ENCODE measurements around the gene VLDLR.
"Not testable (repeated sequence)": the region's sequence is repeated elsewhere in the genome, so short reads cannot be mapped to it uniquely, and the experiment has no call there.

The VLDLR gene

GRCh38 chr9:2700398-2700797, 78.8 kb downstream of the VLDLR start:
- Histone ChIP-seq H3K4me1 (ENCODE audit: control insufficient read depth, insufficient read depth, low read length) (peaks cover 16% of the 10 kb centered on the region), H3K9me3 (ENCODE audit: control insufficient read depth, insufficient read depth, low read length) (no peaks in the 10 kb centered on the region), H3K27me3 (ENCODE audit: control insufficient read depth, insufficient read depth, low read length) (no peaks in the 10 kb centered on the region), H3K36me3 (ENCODE audit: control insufficient read depth, insufficient read depth, low read length) (no peaks in the 10 kb centered on the region), H3K9ac (ENCODE audit: low read depth, low read length) (no peak overlapping the region), H3K4me3 (ENCODE audit: low read depth, low read length) (no peak overlapping the region)

DNA sequence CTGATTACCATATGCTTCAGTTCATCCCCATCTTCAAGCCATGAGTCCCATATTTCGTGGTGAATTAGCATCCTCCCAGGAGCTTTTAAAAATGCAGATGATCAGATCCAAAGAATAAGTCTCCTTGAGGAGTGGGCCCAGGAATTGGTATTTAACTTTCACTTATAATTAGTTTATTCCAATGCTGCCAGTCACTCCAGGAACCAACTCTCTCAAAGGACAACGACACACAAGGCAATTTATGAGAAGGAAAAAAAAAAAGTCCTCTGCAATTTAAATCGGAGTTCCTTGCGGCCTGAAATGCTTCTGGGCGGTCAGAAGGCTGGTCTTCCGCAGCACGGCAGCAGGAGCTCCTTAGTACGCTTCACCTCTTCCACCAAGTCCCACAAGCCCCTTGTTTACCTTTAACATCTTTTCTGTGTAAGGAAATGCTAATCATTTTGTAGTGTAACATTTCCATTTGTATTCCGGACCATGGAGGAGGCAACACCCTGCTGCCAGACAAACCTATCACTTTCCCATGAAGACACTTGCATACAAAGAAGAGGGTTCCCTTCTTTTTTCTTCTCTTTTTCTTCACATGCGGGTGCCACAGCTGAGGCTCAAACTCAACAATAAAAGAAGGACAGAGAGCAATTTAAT, 79.4 kb downstream of the VLDLR start:
- no peak overlapping the region for H3K4me3 ChIP-seq (ENCODE audit: low read depth, low read length)
- H3K9ac ChIP-seq (ENCODE audit: low read depth, low read length): no peak overlapping the region
- no peaks in the 10 kb centered on the region for H3K9me3 ChIP-seq (ENCODE audit: control insufficient read depth, insufficient read depth, low read length)
- peaks cover 16% of the 10 kb centered on the region for H3K4me1 ChIP-seq (ENCODE audit: control insufficient read depth, insufficient read depth, low read length)
- H3K27me3 ChIP-seq (ENCODE audit: control insufficient read depth, insufficient read depth, low read length): no peaks in the 10 kb centered on the region
- no peaks in the 10 kb centered on the region for H3K36me3 ChIP-seq (ENCODE audit: control insufficient read depth, insufficient read depth, low read length)

- Histone ChIP-seq H3K9ac (ENCODE audit: low read depth, low read length) (no peak overlapping the region), H3K4me3 (ENCODE audit: low read depth, low read length) (no peak overlapping the region), H3K9me3 (ENCODE audit: control insufficient read depth, insufficient read depth, low read length) (no peaks in the 10 kb centered on the region), H3K4me1 (ENCODE audit: control insufficient read depth, insufficient read depth, low read length) (peaks cover 14% of the 10 kb centered on the region), H3K27me3 (ENCODE audit: control insufficient read depth, insufficient read depth, low read length) (no peaks in the 10 kb centered on the region), H3K36me3 (ENCODE audit: control insufficient read depth, insufficient read depth, low read length) (no peaks in the 10 kb centered on the region)
Measured at GRCh38 chr9:2704504-2704903, 82.9 kb downstream of the VLDLR start.

- H3K4me3 ChIP-seq (ENCODE audit: low read depth, low read length); H3K9ac ChIP-seq (ENCODE audit: low read depth, low read length); H3K4me1 ChIP-seq (ENCODE audit: control insufficient read depth, insufficient read depth, low read length); H3K9me3 ChIP-seq (ENCODE audit: control insufficient read depth, insufficient read depth, low read length); H3K27me3 ChIP-seq (ENCODE audit: control insufficient read depth, insufficient read depth, low read length); H3K36me3 ChIP-seq (ENCODE audit: control insufficient read depth, insufficient read depth, low read length): not testable (repeated sequence)
Measured at GRCh38 chr9:2707256-2707655, 85.7 kb downstream of the VLDLR start.

All from iPS-15b (cell line).